HG03571 (cell line): Measurements from ENCODE around the gene CHIC1.

Source experiments
- ATAC-seq: cut with Tn5 transposase; IDR thresholded peaks from one replicate; pipeline ENCODE4 v1.9.1; 2021; ENCODE audit not compliant: unreplicated experiment

The CHIC1 gene

GRCh38 chrX:73728602-73729001 is 165.6 kb downstream of the CHIC1 start:
- ATAC-seq = no peak
